Stomach (tissue), 4 donors: ENCODE results near the gene PGD.
"Not testable (repeated sequence)": the region's sequence is repeated elsewhere in the genome, so short reads cannot be mapped to it uniquely, and the experiment has no call there.

Source experiments
- EP300 ChIP-seq: sonication (generic); formaldehyde crosslinking; IDR thresholded peaks from one replicate; pipeline ENCODE4 v1.6.1; 2017; ENCODE audit warnings: antibody characterized with exemption
- POLR2AphosphoS5 ChIP-seq, 3 donors: sonication (generic); formaldehyde crosslinking; IDR thresholded peaks; one replicate each; pipeline ENCODE4 v1.6.1; 2016; ENCODE audit warnings: antibody characterized with exemption in 3 of 3

GRCh38 chr1:10426535-10426848 lies 27.6 kb downstream of the PGD start:
- TF ChIP-seq POLR2AphosphoS5 (IDR thresholded peaks at IDR 0.05); EP300: not testable (repeated sequence)
